Measurements from ENCODE around the gene SCAF1. TPM values are rescaled to one million over a fixed set of nuclear protein-coding genes. Genes with fewer than 3 reads are reported as not detected.

SCAF1 gene, protein sequence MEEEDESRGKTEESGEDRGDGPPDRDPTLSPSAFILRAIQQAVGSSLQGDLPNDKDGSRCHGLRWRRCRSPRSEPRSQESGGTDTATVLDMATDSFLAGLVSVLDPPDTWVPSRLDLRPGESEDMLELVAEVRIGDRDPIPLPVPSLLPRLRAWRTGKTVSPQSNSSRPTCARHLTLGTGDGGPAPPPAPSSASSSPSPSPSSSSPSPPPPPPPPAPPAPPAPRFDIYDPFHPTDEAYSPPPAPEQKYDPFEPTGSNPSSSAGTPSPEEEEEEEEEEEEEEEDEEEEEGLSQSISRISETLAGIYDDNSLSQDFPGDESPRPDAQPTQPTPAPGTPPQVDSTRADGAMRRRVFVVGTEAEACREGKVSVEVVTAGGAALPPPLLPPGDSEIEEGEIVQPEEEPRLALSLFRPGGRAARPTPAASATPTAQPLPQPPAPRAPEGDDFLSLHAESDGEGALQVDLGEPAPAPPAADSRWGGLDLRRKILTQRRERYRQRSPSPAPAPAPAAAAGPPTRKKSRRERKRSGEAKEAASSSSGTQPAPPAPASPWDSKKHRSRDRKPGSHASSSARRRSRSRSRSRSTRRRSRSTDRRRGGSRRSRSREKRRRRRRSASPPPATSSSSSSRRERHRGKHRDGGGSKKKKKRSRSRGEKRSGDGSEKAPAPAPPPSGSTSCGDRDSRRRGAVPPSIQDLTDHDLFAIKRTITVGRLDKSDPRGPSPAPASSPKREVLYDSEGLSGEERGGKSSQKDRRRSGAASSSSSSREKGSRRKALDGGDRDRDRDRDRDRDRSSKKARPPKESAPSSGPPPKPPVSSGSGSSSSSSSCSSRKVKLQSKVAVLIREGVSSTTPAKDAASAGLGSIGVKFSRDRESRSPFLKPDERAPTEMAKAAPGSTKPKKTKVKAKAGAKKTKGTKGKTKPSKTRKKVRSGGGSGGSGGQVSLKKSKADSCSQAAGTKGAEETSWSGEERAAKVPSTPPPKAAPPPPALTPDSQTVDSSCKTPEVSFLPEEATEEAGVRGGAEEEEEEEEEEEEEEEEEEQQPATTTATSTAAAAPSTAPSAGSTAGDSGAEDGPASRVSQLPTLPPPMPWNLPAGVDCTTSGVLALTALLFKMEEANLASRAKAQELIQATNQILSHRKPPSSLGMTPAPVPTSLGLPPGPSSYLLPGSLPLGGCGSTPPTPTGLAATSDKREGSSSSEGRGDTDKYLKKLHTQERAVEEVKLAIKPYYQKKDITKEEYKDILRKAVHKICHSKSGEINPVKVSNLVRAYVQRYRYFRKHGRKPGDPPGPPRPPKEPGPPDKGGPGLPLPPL
- 4.3 and 4.9 TPM in 2 replicates for total RNA-seq

DNA sequence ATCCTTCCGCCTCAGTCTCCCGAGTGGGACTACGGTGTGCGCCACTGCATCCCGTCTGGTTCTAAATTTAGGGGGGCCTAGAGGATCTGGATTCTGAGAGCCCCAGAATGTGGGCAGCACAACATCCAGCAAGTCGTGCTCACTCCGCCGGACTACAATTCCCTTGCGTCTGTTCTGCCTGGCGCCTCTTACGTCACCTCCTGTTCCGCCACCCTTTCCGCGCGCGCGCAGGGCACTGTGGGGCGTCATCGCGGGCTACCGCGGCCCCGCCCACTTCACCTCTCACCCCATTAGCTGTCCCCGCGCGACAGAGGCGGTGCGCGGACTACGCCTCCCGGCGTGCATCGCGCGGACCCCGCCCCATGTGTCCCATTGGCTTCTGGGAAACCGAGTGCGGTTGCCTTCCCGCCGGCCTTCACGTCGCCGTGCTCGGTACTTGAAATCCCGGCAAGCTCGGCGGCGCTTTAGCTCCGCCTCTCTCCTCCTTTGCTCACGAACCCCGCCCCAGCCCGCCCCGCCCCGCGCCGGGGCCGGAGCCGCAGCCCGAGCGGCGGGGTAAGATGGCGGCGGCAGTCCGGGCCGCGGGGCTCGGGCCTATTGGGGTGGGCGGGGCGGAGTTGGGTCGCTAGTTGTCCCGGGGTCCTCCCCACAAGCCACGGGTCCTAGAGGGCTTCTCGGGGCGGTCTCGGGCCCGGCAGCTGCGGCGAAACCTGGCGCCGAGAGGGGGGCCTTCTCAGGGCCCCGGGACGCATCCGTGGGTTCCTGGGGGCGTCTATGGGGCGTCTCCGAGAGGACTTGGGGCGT is at the start of gene SCAF1:
SCAF1 (plus strand) TSS at position 522 of the 804 bp plus-strand sequence. CDS start 2,818 bp downstream, outside the sequence.

DNA sequence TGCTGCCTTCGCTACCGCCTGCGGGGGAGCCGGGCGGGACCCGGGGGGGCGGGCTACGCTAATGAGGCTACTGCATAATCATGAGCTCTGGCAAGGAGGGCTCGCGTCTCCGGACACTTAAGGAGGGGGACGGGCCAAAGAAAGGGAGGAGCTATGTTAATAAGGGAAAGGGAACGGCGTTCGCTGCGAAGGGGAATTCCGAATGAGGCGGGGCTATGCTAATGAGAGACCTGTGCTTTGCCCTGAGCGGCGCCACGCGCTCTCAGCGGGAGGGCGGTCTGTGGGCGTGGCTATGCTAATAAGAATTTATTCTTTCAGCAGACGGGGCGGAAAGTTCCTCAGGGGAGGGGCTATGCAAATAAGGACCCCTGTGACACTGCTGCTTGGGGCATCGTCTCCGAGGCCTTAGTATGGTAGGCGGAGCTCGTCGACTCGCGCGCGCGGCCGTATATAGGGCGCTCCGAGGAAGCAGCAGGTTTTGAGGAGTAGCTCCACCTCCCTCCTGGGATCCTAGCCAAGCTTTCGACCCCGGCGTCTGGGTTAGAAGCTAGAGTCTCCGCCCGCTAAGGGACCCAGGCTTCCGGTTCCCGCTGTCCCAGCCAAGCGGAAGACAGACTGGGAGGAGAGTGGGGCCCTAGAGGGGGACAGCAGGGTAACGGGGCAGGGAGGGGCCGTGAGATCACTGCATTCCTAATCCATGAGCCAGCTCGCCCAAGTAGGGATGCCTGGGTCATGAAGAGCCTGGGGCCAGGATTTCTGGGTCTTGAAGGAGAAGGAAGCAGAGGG is 1.7 kb upstream of the SCAF1 start, which contains the start of gene RRAS:
RRAS (minus strand) TSS at position 31 of the 786 bp plus-strand sequence. CDS start 45 bp downstream, outside the sequence.

DNA sequence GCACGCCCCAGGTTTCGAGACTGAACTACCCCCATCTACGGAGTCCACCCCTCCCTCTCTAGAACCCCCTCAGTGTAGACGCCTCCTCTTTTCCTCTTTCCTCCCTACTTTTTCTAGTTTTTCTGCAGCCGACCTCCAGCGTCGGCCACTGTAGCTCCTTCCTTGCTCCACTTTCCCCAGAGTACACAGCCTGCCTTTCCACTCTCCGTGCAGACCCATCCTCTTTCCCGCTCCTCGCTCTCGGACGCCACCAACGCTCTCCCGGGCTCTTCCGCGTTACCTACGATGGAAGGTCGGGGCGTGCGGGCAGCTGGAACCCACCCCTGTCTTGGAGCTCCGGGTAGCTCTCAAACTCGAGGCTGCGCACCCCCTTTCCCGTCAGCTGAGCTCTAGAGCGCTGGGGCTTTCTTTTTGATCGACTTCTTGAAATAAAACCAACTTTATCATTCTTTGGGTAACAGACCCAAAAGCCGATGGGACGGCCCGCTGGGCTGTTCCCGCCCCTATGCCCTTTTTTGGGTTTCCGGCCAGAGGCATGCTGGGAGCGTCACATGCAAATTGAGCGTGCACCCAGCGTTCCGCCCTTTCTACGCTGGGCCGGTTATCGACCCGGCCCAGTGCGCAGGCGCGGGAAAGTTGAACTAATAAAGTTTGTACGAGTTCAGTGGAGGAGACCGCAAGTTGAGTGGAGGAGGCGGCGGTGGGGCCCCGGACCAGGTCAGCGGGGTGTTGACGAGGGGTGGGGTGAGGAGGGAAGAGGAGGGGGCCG is 23.5 kb downstream of the SCAF1 start, which contains the start of the genes BCL2L12 and IRF3:
BCL2L12 (plus strand) TSS at position 583 of the 769 bp plus-strand sequence. CDS start 760 bp downstream, outside the sequence.
IRF3 (minus strand) TSS at position 507 of the 769 bp plus-strand sequence. CDS start 1,019 bp downstream, outside the sequence.

DNA sequence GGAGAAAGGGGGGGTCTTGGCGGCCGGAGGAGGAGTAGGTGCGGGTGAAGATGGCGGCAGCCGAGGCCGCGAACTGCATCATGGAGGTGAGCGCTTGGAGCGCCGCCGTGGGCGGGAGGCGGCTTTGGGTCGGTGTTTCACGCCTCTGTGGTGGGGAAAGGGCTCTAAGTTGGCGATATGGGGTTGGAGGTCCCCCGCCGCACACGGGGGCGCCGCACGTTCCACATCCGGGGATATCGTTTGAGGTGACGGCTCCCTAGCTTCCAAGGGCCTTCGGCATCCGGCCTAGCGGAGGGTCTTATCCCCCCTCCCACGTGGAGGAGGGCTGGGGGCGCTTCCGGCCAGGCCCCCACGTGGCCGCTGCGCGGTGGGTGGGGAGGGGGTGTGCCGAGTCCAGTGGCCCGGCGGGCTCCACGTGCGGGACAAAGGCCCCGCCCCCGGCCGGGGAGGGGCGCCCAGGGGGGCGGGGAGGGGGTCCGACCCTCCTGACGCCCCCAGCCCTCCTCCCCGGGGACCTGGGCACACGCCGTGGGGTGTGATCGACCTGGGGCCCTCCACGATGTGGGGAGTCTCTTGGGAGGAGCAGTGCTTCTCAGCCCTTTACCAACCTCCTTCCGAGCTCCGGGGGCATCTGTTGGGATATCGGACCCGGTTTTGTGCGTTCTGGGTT is 35.4 kb downstream of the SCAF1 start, which contains the start of gene PRMT1:
PRMT1 (plus strand) TSS at position 41 of the 670 bp plus-strand sequence; CDS start at position 51, 10 bp downstream.

DNA sequence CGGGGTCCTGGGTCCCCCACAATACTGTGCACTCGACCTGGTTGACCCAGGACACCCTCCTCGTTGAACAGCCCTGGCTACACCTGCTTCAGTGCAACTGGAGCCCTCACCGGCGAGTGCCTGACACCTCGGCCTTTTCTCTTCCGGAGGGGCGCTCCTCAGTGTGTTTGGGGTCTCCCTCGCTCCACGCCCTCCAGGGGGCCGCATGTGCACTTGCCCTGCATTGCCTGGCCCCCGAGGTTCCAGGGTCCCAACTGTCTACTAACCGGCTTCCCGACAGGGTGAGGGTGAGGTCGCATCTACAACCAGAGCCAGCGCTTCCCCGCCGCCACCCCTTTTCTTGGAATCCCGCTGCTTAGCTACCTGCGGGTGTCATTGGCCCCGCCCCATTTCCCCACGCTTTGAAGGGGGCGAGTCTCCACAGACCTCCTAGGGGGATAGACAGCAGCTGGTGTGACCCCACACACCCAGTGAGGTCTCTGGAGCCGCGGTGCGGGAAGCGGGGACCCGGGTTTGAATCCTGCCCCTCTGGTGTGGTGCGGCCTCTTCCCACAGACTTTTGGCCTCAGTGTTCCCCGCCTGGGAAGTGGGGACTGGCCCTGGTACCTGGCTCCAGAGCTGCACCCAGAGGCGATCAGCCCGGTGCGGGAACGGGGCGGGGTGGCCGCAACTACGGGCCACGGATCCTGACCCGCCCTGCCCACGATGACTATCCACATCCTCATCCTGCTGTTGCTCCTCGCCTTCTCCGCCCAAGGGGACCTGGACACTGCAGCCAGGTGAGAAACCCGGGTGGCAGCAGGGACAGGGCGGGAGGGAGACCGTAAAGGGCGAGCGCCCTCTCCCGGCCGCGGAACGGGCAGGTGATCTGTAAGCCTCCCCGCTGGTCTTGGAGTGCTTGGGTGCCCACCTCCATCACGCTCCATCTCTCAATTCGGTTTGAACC is 47.4 kb downstream of the SCAF1 start, which contains the start of gene ADM5:
ADM5 (plus strand) TSS at position 462 of the 946 bp plus-strand sequence; CDS start at position 706, 244 bp downstream.

DNA sequence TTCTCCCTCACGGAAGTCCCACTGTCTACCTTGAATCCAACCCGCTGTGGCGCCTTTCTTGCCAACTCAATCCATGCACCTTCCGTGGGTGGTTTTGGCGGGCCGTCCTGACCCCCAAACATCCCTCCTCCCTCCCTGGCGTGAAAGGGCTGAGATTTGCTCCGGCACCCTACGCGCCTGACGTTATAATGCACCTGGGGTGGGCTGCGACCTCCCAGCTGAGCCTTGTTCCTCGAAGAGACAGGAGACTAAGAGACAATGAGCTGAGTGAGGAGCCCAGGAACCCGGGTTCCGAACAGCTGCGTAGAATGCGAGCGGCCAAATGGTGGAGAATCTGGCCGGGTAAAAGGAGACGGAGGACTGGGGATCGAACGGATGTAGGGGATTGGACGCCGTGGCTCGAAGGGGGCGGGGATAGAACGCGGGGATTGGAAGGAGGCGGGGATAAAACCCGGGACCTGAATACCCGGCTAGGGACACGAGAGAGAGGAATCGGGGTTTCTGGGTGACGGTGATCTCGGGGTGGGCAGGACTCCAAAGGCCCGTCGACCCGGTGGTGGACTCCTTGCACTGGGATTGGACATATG is 48.7 kb downstream of the SCAF1 start, which contains the start of gene CPT1C:
CPT1C (plus strand) TSS at position 461 of the 587 bp plus-strand sequence. CDS start 1,137 bp downstream, outside the sequence.

Other genes with a start within 250 kb of the SCAF1 start
- not detected in 2 replicates for gene PTH2, start 218.8 kb upstream of the SCAF1 start, total RNA-seq
- gene GFY, start 216.8 kb upstream of the SCAF1 start, total RNA-seq, result not detected in 2 replicates
- gene SLC17A7, start 200.7 kb upstream of the SCAF1 start, total RNA-seq, result 0.22 and 0.26 TPM in 2 replicates
- gene PIH1D1, start 190.4 kb upstream of the SCAF1 start, total RNA-seq, result 141 and 154 TPM in 2 replicates
- 54.6 and 58.0 TPM in 2 replicates for gene ALDH16A1, start 189.0 kb upstream of the SCAF1 start, total RNA-seq
- gene FLT3LG, start 168.0 kb upstream of the SCAF1 start, total RNA-seq, result 0.60 and 1.4 TPM in 2 replicates
- gene RPL13A, start 154.6 kb upstream of the SCAF1 start, total RNA-seq, result 4,546 and 5,479 TPM in 2 replicates
- 2,954 and 3,854 TPM in 2 replicates for gene RPS11, start 145.8 kb upstream of the SCAF1 start, total RNA-seq
- 152 and 195 TPM in 2 replicates for gene FCGRT, start 129.5 kb upstream of the SCAF1 start, total RNA-seq
- 3.7 and 7.8 TPM in 2 replicates for gene RCN3, start 114.2 kb upstream of the SCAF1 start, total RNA-seq
- 83.2 and 95.1 TPM in 2 replicates for gene NOSIP, start 61.7 kb upstream of the SCAF1 start, total RNA-seq
- gene PRRG2, start 60.9 kb upstream of the SCAF1 start, total RNA-seq, result 9.0 and 12.1 TPM in 2 replicates
- 1.0 and 1.6 TPM in 2 replicates for gene PRR12, start 51.0 kb upstream of the SCAF1 start, total RNA-seq
- gene RRAS, start 2.1 kb upstream of the SCAF1 start, total RNA-seq, result 13.0 and 20.7 TPM in 2 replicates
- 28.6 and 36.0 TPM in 2 replicates for gene IRF3, start 23.6 kb downstream of the SCAF1 start, total RNA-seq
- 2.6 and 3.4 TPM in 2 replicates for gene BCL2L12, start 23.7 kb downstream of the SCAF1 start, total RNA-seq
- gene PRMT1, start 35.1 kb downstream of the SCAF1 start, total RNA-seq, result 308 and 326 TPM in 2 replicates
- gene ADM5, start 47.4 kb downstream of the SCAF1 start, total RNA-seq, result 0.22 and 0.52 TPM in 2 replicates
- 11.8 and 12.5 TPM in 2 replicates for gene CPT1C, start 48.9 kb downstream of the SCAF1 start, total RNA-seq
- gene TSKS, start 121.1 kb downstream of the SCAF1 start, total RNA-seq, result under 0.01 TPM in 2 replicates
- gene AP2A1, start 124.8 kb downstream of the SCAF1 start, total RNA-seq, result 41.2 and 50.7 TPM in 2 replicates
- 12.2 and 14.2 TPM in 2 replicates for gene FUZ, start 171.1 kb downstream of the SCAF1 start, total RNA-seq
- gene MED25, start 176.1 kb downstream of the SCAF1 start, total RNA-seq, result 11.1 and 12.6 TPM in 2 replicates
- 43.1 and 44.1 TPM in 2 replicates for gene PTOV1, start 208.9 kb downstream of the SCAF1 start, total RNA-seq
- 30.9 and 31.3 TPM in 2 replicates for gene PNKP, start 225.4 kb downstream of the SCAF1 start, total RNA-seq
- gene AKT1S1, start 235.1 kb downstream of the SCAF1 start, total RNA-seq, result 5.9 and 6.8 TPM in 2 replicates
- gene TBC1D17, start 235.5 kb downstream of the SCAF1 start, total RNA-seq, result 5.2 and 7.2 TPM in 2 replicates

Data from dermis lymphatic vessel endothelial cell (primary cell).